Measurements from ENCODE around the gene PRKCE. TPM values are rescaled to one million over a fixed set of nuclear protein-coding genes. Genes with fewer than 3 reads are reported as not detected.

The PRKCE gene
- total RNA-seq, 1 donor from 2014 or later = 85.0 TPM

- DNase-seq = no peak
- Histone ChIP-seq H3K27ac (peak overlapping the region; percentile 74), H3K4me3 (no peak overlapping the region), H3K27me3 (ENCODE audit: low read depth) (no peaks in the 10 kb centered on the region), H3K9me3 (no peaks in the 10 kb centered on the region), H3K4me1 (peaks cover 42% of the 10 kb centered on the region), H3K36me3 (peaks cover 36% of the 10 kb centered on the region)
- TF ChIP-seq CTCF (IDR thresholded peaks at IDR 0.05) = no peak
- intact Hi-C loops (cut with DNase I) = no loop called here
- peak; percentile 58 to 67 for ATAC-seq
Measured at GRCh38 chr2:46001741-46002506, 350.4 kb downstream of the PRKCE start.

DNA sequence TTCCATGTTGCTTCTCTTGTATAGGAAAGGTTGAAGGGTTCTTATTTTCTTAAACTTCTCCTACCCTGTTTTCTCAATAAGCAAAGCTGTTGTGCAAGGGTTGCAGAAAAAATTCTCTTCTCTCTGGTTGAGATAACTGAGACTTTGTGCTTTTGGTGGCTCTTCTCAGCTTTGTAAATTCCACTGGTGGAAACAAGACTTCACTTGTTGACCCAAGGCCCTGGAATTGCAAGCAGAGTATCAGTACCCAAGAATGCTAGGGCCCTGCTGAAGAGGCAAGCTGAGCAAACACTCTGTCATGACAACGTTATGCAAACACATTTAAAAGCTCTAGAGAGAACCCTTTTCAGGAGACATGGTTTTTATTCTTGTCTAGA lies 351.0 kb downstream of the PRKCE start:
- intact Hi-C loops (cut with DNase I) = no loop called here

DNA sequence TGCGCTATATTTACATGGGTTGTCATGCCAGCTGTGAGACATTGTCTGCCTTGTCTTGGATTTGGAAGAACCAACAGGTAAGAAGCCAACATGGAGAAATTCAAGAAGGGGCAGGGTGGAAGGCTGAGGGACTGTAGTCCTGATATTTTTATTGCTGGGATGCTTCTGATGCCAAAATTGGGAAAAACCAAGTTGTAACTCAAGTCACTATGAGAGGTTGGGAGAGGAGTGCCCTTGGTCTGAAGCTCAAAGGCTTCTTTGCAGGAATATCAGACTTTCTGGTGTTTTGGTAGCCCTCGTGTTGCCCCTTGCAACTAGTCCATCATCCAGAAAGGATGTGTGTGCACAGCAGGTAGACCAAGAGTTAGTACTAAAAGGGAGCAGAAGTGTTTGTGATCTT lies 351.5 kb downstream of the PRKCE start:
- H3K36me3 ChIP-seq = peaks cover 46% of the 10 kb centered on the region
- H3K9me3 ChIP-seq = no peaks in the 10 kb centered on the region
- no peak for DNase-seq
- H3K4me1 ChIP-seq = peaks cover 42% of the 10 kb centered on the region
- no peak for ATAC-seq
- no peaks in the 10 kb centered on the region for H3K27me3 ChIP-seq (ENCODE audit: low read depth)
- H3K4me3 ChIP-seq = no peak overlapping the region
- TF ChIP-seq CTCF (IDR thresholded peaks at IDR 0.05) = no peak
- H3K27ac ChIP-seq = peak overlapping the region; percentile 74
- intact Hi-C loops (cut with DNase I) = no loop called here

More for the DNA sequence above, 351.0 kb downstream of the PRKCE start:
- ATAC-seq (peak; percentile 89 to 92), DNase-seq (no peak)
- Histone ChIP-seq H3K36me3 (peaks cover 42% of the 10 kb centered on the region), H3K4me3 (no peak overlapping the region), H3K27ac (peak overlapping the region; percentile 74), H3K9me3 (no peaks in the 10 kb centered on the region), H3K4me1 (peaks cover 42% of the 10 kb centered on the region), H3K27me3 (ENCODE audit: low read depth) (no peaks in the 10 kb centered on the region)
- TF ChIP-seq CTCF (IDR thresholded peaks at IDR 0.05) = no peak

DNA sequence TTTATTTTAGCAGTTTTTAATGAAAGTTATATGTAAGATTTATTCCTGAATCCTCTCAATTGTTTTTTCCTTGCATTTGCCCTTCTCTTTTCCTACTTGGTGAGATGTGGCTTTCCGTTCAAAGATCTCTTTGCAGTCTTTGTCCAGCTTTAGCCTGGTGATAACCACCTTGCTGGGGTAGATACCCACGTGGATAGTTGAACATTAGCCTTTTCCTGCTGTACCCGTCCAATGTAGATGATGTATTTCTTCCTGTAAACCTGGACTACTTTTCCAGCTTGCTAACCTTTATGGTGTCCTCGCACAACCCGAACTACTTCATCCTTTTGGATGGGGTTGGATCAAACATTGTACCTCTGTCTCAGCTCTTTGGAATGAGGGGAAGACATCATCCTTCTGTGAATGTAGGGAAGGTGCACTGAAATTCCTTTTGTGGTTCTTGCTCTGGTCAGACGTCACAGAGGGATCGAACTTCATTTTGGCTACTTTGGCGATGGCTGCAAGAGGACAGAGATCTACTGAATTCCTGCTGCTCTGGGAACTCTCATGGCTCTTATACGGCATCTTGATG lies 352.5 kb downstream of the PRKCE start:
- Histone ChIP-seq H3K9me3 (no peaks in the 10 kb centered on the region), H3K4me3 (no peak overlapping the region), H3K27ac (no peak overlapping the region), H3K4me1 (peaks cover 42% of the 10 kb centered on the region), H3K36me3 (peaks cover 46% of the 10 kb centered on the region), H3K27me3 (ENCODE audit: low read depth) (no peaks in the 10 kb centered on the region)
- TF ChIP-seq CTCF (IDR thresholded peaks at IDR 0.05) = no peak
- intact Hi-C loops (cut with DNase I) = no loop called here
- ATAC-seq (no peak), DNase-seq (no peak)

- H3K36me3 ChIP-seq = peaks cover 51% of the 10 kb centered on the region
- TF ChIP-seq CTCF (IDR thresholded peaks at IDR 0.05) = no peak
- ATAC-seq (no peak), DNase-seq (no peak)
- no peak overlapping the region for H3K27ac ChIP-seq
- no peaks in the 10 kb centered on the region for H3K9me3 ChIP-seq
- H3K27me3 ChIP-seq (ENCODE audit: low read depth) = no peaks in the 10 kb centered on the region
- no peak overlapping the region for H3K4me3 ChIP-seq
- H3K4me1 ChIP-seq = peaks cover 31% of the 10 kb centered on the region
- intact Hi-C loops (cut with DNase I) = no loop called here
Measured at GRCh38 chr2:46006473-46007025, 355.1 kb downstream of the PRKCE start.
